Fibroblast of lung (primary cell): ENCODE results near the gene NRSN2.

Experiments used
- CTCF ChIP-seq, 2 donors: IDR thresholded peaks in 1 of 2; conservative IDR thresholded peaks in 1 of 2; 1 replicate in 1 of 2; 2 replicates in 1 of 2; pipeline ENCODE4 v1.5.1; 2011 to 2012; ENCODE audit warnings: low read length in 2 of 2, control low read depth in 1 of 2, inconsistent platforms in 1 of 2, low read depth in 1 of 2, mild to moderate bottlenecking in 1 of 2
- EZH2 ChIP-seq: IDR thresholded peaks from 2 replicates; pipeline ENCODE4 v1.5.1; 2012; ENCODE audit warnings: low read length, control low read depth, mild to moderate bottlenecking; ENCODE audit errors: missing control alignments

- TF ChIP-seq CTCF (conservative IDR thresholded peaks at IDR 0.05 in 1 of 2, IDR thresholded peaks at IDR 0.05 in 1 of 2; ENCODE audit: low read depth in 1 of 2, low read length in 2 of 2) (no peak), EZH2 (no peak)
Observed at GRCh38 chr20:403582-403957, 56.7 kb downstream of the NRSN2 start.
